ENCODE measurements around the gene VAMP1. TPM values are rescaled to one million over a fixed set of nuclear protein-coding genes. Genes with fewer than 3 reads are reported as not detected.

VAMP1 gene
- total and polyA plus RNA-seq, 2 of the 13 experiments (the other 11 are each of a cell fraction or from before 2014, with no cell fraction given): 2.5 to 7.4 TPM

DNA sequence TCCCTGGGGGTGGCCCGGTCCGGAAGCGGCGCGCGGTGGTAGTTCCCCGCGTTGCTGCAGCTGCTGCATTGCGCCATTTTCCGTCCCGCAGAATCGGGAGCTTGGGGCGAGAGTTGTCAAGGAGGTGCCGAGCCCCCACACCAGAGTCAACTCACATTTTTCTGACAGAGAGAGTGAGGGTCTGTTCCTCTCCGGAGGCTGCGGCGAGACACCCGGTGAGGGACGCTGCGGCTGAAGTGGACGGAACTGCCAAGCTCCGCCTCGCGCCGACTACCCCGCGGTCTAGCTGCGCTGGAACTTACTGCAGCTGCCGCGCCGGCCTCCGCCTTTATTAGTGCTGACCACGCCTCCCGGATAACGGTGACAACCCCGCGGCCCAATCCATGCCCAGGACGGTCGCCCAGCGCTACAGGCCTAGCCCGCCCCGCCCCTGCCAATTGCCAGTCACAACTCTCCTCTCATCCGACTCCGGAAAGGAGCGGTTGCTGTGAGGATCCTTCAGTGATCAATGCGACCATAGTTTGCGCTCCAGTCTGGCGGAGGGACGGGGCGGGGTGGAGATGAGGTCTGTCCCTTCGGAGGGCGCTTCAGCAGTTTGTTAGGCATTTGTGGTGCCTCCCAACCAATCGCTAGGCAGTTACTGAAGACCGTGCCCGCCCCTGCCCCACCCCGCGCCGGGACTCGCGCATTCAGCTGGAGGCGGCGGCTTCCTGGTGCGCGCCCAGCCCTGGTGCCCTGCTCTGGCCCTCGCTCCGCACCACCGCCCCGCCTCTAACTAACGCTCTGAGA is at the start of gene VAMP1 (continued):
- TF ChIP-seq, protein P1, sequence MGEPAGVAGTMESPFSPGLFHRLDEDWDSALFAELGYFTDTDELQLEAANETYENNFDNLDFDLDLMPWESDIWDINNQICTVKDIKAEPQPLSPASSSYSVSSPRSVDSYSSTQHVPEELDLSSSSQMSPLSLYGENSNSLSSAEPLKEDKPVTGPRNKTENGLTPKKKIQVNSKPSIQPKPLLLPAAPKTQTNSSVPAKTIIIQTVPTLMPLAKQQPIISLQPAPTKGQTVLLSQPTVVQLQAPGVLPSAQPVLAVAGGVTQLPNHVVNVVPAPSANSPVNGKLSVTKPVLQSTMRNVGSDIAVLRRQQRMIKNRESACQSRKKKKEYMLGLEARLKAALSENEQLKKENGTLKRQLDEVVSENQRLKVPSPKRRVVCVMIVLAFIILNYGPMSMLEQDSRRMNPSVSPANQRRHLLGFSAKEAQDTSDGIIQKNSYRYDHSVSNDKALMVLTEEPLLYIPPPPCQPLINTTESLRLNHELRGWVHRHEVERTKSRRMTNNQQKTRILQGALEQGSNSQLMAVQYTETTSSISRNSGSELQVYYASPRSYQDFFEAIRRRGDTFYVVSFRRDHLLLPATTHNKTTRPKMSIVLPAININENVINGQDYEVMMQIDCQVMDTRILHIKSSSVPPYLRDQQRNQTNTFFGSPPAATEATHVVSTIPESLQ (CRISPR knock-in tag; conservative IDR thresholded peaks at IDR 0.05): 0 out of 2 replicates have a peak, but pooled peaks have one; percentile 71
- no peak for TF ChIP-seq NCOR1 (IDR thresholded peaks at IDR 0.05; ENCODE audit: borderline replicate concordance, low read length)
- TF ChIP-seq, protein P2, sequence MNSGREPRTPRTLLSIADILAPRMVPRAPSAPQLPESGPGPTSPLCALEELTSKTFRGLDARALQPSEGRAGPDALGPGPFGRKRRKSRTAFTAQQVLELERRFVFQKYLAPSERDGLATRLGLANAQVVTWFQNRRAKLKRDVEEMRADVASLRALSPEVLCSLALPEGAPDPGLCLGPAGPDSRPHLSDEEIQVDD (CRISPR knock-in tag; IDR thresholded peaks at IDR 0.05; ENCODE audit: borderline replicate concordance): no peak
- TF ChIP-seq CBFB (CRISPR knock-in tag; IDR thresholded peaks at IDR 0.05): peak; percentile 74
- TF ChIP-seq GATAD2A (CRISPR knock-in tag; IDR thresholded peaks at IDR 0.05): peak; percentile 37
- TF ChIP-seq MZF1 (CRISPR knock-in tag; IDR thresholded peaks at IDR 0.05; ENCODE audit: borderline replicate concordance): no peak
- TF ChIP-seq SIN3A (IDR thresholded peaks at IDR 0.05; ENCODE audit: borderline replicate concordance, low read depth, low read length): peak; percentile 32; the same call in 1 of the 2 replicates
- no peak for TF ChIP-seq WIZ (CRISPR knock-in tag; IDR thresholded peaks at IDR 0.05)
- peak; percentile 70 for TF ChIP-seq ZNF292 (CRISPR knock-in tag; IDR thresholded peaks at IDR 0.05; ENCODE audit: borderline replicate concordance, low read depth)
- TF ChIP-seq SNAPC2 (CRISPR knock-in tag; IDR thresholded peaks at IDR 0.05): no peak
- peak; percentile 92 for TF ChIP-seq HNRNPLL (IDR thresholded peaks at IDR 0.05; ENCODE audit: low read depth, low read length, poor library complexity, severe bottlenecking)
- TF ChIP-seq THAP11 (CRISPR knock-in tag; IDR thresholded peaks at IDR 0.05): peak; percentile 64
- TF ChIP-seq, protein P3, sequence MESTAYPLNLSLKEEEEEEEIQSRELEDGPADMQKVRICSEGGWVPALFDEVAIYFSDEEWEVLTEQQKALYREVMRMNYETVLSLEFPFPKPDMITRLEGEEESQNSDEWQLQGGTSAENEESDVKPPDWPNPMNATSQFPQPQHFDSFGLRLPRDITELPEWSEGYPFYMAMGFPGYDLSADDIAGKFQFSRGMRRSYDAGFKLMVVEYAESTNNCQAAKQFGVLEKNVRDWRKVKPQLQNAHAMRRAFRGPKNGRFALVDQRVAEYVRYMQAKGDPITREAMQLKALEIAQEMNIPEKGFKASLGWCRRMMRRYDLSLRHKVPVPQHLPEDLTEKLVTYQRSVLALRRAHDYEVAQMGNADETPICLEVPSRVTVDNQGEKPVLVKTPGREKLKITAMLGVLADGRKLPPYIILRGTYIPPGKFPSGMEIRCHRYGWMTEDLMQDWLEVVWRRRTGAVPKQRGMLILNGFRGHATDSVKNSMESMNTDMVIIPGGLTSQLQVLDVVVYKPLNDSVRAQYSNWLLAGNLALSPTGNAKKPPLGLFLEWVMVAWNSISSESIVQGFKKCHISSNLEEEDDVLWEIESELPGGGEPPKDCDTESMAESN (CRISPR knock-in tag; conservative IDR thresholded peaks at IDR 0.05): 0 out of 2 replicates have a peak, but pooled peaks have one; percentile 35
- peak; percentile 47; the same call in 1 of the 2 replicates for TF ChIP-seq PRMT3 (CRISPR knock-in tag; IDR thresholded peaks at IDR 0.05; ENCODE audit: borderline replicate concordance, low read depth)
- TF ChIP-seq HNF4A (CRISPR knock-in tag; IDR thresholded peaks at IDR 0.05): no peak
- TF ChIP-seq ZFX (CRISPR knock-in tag; IDR thresholded peaks at IDR 0.05; ENCODE audit: low read depth): peak; percentile 86
- TF ChIP-seq ZNF335 (CRISPR knock-in tag; IDR thresholded peaks at IDR 0.05): peak; percentile 16; the same call in 1 of the 2 replicates
- TF ChIP-seq CCDC6 (CRISPR knock-in tag; IDR thresholded peaks at IDR 0.05): peak; percentile 82; the same call in 1 of the 2 replicates
- TF ChIP-seq, protein P4, sequence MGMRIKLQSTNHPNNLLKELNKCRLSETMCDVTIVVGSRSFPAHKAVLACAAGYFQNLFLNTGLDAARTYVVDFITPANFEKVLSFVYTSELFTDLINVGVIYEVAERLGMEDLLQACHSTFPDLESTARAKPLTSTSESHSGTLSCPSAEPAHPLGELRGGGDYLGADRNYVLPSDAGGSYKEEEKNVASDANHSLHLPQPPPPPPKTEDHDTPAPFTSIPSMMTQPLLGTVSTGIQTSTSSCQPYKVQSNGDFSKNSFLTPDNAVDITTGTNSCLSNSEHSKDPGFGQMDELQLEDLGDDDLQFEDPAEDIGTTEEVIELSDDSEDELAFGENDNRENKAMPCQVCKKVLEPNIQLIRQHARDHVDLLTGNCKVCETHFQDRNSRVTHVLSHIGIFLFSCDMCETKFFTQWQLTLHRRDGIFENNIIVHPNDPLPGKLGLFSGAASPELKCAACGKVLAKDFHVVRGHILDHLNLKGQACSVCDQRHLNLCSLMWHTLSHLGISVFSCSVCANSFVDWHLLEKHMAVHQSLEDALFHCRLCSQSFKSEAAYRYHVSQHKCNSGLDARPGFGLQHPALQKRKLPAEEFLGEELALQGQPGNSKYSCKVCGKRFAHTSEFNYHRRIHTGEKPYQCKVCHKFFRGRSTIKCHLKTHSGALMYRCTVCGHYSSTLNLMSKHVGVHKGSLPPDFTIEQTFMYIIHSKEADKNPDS (CRISPR knock-in tag; IDR thresholded peaks at IDR 0.05): no peak; the same call in 1 of the 2 replicates
- TF ChIP-seq ZNF552 (CRISPR knock-in tag; IDR thresholded peaks at IDR 0.05; ENCODE audit: borderline replicate concordance): peak; percentile 78; the same call in 1 of the 2 replicates
- TF ChIP-seq ZFP41 (CRISPR knock-in tag; IDR thresholded peaks at IDR 0.05; ENCODE audit: borderline replicate concordance): peak; percentile 58; the same call in 1 of the 2 replicates
